BJ (cell line): Measurements from ENCODE around the gene LSS. TPM values are rescaled to one million over a fixed set of nuclear protein-coding genes. Genes with fewer than 3 reads are reported as not detected.

Source experiments
- CTCF ChIA-PET: fragments of 350-600 bp; formaldehyde crosslinking; extraction: SDS; loops from one replicate; lab custom pipeline; 2021; ENCODE audit warnings: antibody characterized with exemption, inconsistent platforms; lab: Yijun Ruan, JAX
- POLR2A ChIA-PET: fragments of 300-600 bp; sonication (Branson Sonifier 250); formaldehyde crosslinking; extraction: SDS; loops from one replicate; lab custom pipeline; 2021; ENCODE audit warnings: antibody characterized with exemption; lab: Charles Lee
- DNase-seq: peaks from one replicate; pipeline ENCODE4 v3.0.0-alpha.2; 2011; ENCODE audit warnings: low read depth
- H3K27me3 ChIP-seq: 2 replicates; pipeline ENCODE4 v1.6.0; 2011; ENCODE audit warnings: low read length; ENCODE audit not compliant: control insufficient read depth, insufficient read depth
- H3K36me3 ChIP-seq: 2 replicates; pipeline ENCODE4 v1.5.1; 2011; ENCODE audit warnings: low read length; ENCODE audit not compliant: control insufficient read depth, insufficient read depth
- H3K4me3 ChIP-seq: 2 replicates; pipeline ENCODE4 v1.5.1; 2011; ENCODE audit warnings: low read depth, mild to moderate bottlenecking, control low read depth, low read length
- CTCF ChIP-seq: IDR thresholded peaks from 2 replicates; pipeline ENCODE4 v1.5.1; 2011; ENCODE audit warnings: low read depth, mild to moderate bottlenecking, control low read depth, inconsistent platforms, low read length, moderate library complexity; ENCODE audit not compliant: insufficient read depth
- polyA plus RNA-seq: library from polyadenylated mRNA; depleted of rRNA; stranded (reverse); fragments of >200 nt; gene quantifications from 2 replicates; pipeline ENCODE4 v1.2.3, GENCODE V29; 2011

LSS gene
- polyA plus RNA-seq, 1 experiment: 59.9 TPM

- no peaks in the 10 kb centered on the region for H3K36me3 ChIP-seq
- CTCF ChIA-PET: interaction anchor here (0.7 kb wide), 1 partner anchor 177 kb away, joined by 3 read pairs; no protein-coding TSS in a partner anchor
- no peak for DNase-seq
- H3K27me3 ChIP-seq: no peaks in the 10 kb centered on the region; the same call in 1 of the 2 replicates
- POLR2A ChIA-PET: no interaction called here
- TF ChIP-seq CTCF: no peak
- no peak overlapping the region for H3K4me3 ChIP-seq
Observed at GRCh38 chr21:46168659-46169386, 59.8 kb downstream of the LSS start.

- H3K4me3 ChIP-seq: no peak overlapping the region
- ChIA-PET POLR2A (no interaction called here), CTCF (interaction anchor here (0.7 kb wide), 1 partner anchor 177 kb away, joined by 3 read pairs; no protein-coding TSS in a partner anchor)
- H3K27me3 ChIP-seq: no peaks in the 10 kb centered on the region; the same call in 1 of the 2 replicates
- no peaks in the 10 kb centered on the region for H3K36me3 ChIP-seq
- DNase-seq: no peak
- TF ChIP-seq CTCF: no peak
Observed at GRCh38 chr21:46168238-46168637, 60.3 kb downstream of the LSS start.

DNA sequence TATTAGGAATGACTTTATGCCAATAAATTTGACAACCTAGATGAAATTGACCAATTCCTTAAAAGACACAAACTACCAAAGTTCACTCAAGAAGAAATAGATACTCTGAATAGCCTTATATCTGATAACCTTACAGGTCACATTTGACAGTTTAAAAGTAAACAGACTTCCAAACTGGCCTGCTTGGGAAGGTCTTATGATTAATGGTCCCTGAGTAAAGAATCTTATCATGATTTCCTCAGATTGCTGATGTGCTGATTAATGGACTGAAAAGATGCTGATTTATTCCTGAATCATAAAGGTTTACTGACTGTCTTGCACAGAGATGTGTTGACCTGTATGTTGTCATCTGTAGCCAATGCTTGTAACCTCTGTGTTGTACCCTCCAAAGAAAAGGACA lies 63.5 kb downstream of the LSS start:
- no peak for DNase-seq
- ChIA-PET CTCF (no interaction called here), POLR2A (no interaction called here)
- no peak for TF ChIP-seq CTCF
- no peak overlapping the region for H3K4me3 ChIP-seq
- H3K36me3 ChIP-seq: no peaks in the 10 kb centered on the region
- H3K27me3 ChIP-seq: no peaks in the 10 kb centered on the region; the same call in 1 of the 2 replicates

DNA sequence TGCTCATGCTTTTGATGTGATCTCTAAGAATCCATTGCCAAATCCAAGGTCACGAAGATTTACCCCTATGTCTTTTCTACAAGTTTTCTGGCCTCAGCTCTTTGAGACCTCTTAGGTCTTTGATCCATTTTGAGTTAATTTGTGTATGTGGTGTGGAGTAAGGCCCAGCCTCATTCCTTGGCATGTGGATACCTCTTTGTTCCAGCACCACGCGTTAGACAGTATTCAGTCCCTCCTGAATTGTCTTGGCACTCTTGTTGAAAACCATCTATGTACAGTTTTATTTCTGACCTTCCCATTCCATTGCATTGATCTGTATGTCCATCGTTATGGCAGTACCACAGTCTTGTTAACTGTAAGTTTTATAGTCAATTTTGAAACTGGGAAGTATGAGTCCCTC lies 65.2 kb downstream of the LSS start:
- POLR2A ChIA-PET: no interaction called here
- no peak for TF ChIP-seq CTCF

GRCh38 chr21:46161633-46162592 lies 66.7 kb downstream of the LSS start:
- POLR2A ChIA-PET: no interaction called here
- no peak for DNase-seq
- CTCF ChIA-PET: no interaction called here

More for the DNA sequence above, 65.2 kb downstream of the LSS start:
- Histone ChIP-seq H3K27me3 (no peaks in the 10 kb centered on the region; the same call in 1 of the 2 replicates), H3K36me3 (no peaks in the 10 kb centered on the region), H3K4me3 (no peak overlapping the region)
- CTCF ChIA-PET: no interaction called here
- DNase-seq: no peak

More at GRCh38 chr21:46161633-46162592, 66.7 kb downstream of the LSS start:
- no peak for TF ChIP-seq CTCF
- Histone ChIP-seq H3K36me3 (no peaks in the 10 kb centered on the region; the same call in 1 of the 2 replicates), H3K4me3 (no peak overlapping the region), H3K27me3 (no peaks in the 10 kb centered on the region; the same call in 1 of the 2 replicates)
